K562 (cell line): ENCODE data around the gene RUVBL1. TPM values are rescaled to one million over a fixed set of nuclear protein-coding genes. Genes with fewer than 3 reads are reported as not detected.
A peak's percentile ranks its signal among the peaks of the same experiment; 100 is the strongest.

Source experiments
- ATAC-seq: fragments of 200-7000 bp; cut with Tn5 transposase; 3 replicates; pipeline ENCODE4 v1.9.1; 2020; ENCODE audit warnings: moderate library complexity
- BruUV-seq: library from RNA; stranded (reverse); fragments of 400-500 nt; replicated peaks from 2 replicates; lab custom pipeline; 2021; lab: Mats Ljungman, UMichigan
- CTCF ChIA-PET: fragments of 300-600 bp; formaldehyde crosslinking; extraction: SDS; loops from one replicate; lab custom pipeline; 2021; ENCODE audit warnings: low intra/inter-chr PET ratio; lab: Yijun Ruan, JAX
- POLR2A ChIA-PET: fragments of 300-600, 350-650 bp; sonication (Branson Sonifier 250); formaldehyde crosslinking; extraction: SDS; loops from one replicate; lab custom pipeline; 2021; ENCODE audit warnings: antibody characterized with exemption, inconsistent platforms; lab: Yijun Ruan, JAX
- DNase-seq, 4 experiments: peaks; one replicate each; pipeline versions ENCODE4 v3.0.0 to v3.0.0-alpha.2; 2011 to 2018; ENCODE audit warnings: low spot score in 3 of 4, mixed read lengths in 3 of 4; ENCODE audit errors: extremely low read depth in 1 of 4
- FAIRE-seq: peaks from 2 replicates; lab custom pipeline; 2011; peaks lifted over from hg19 to GRCh38; lab: Jason Lieb, UNC
- H2AFZ ChIP-seq: 2 replicates; pipeline ENCODE4 v1.6.0; 2011; ENCODE audit warnings: low read depth, low read length, control low read depth, inconsistent platforms
- H3K27ac ChIP-seq: fragments of 200-600 bp; 3 replicates; pipeline ENCODE4 v1.8.0; 2011; ENCODE audit warnings: low read depth, mild to moderate bottlenecking, control low read depth, inconsistent platforms, low read length, moderate library complexity, mixed read lengths; ENCODE audit errors: extremely low read depth
- H3K27me3 ChIP-seq, 2 experiments: fragments of 300-600 bp in 1 of 2; 2 replicates in 1 of 2; 3 replicates in 1 of 2; pipeline versions ENCODE4 v1.6.0 to v1.8.0; 2011; ENCODE audit warnings: inconsistent platforms in 2 of 2, low read length in 2 of 2, mild to moderate bottlenecking in 1 of 2, mixed read lengths in 1 of 2, moderate library complexity in 1 of 2; ENCODE audit not compliant: control insufficient read depth in 2 of 2, insufficient read depth in 2 of 2
- H3K36me3 ChIP-seq: fragments of 300-600 bp; 3 replicates; pipeline ENCODE4 v1.8.0; 2011; ENCODE audit warnings: mild to moderate bottlenecking, low read length, inconsistent platforms; ENCODE audit not compliant: control insufficient read depth, insufficient read depth
- H3K4me1 ChIP-seq, 2 experiments: fragments of 200-600 bp in 1 of 2; replicated peaks in 1 of 2; 2 replicates in 1 of 2; 3 replicates in 1 of 2; pipeline versions ENCODE4 v1.5.1 to v1.8.0; 2011; ENCODE audit warnings: inconsistent platforms in 2 of 2, low read length in 2 of 2, mild to moderate bottlenecking in 1 of 2, mixed read lengths in 1 of 2, moderate library complexity in 1 of 2; ENCODE audit not compliant: control insufficient read depth in 2 of 2, insufficient read depth in 2 of 2
- H3K4me2 ChIP-seq: 2 replicates; pipeline ENCODE4 v1.6.1; 2011; ENCODE audit warnings: low read length, control low read depth, inconsistent platforms, mixed read lengths; ENCODE audit not compliant: insufficient read depth
- H3K4me3 ChIP-seq: fragments of 200-600 bp; sonication (generic), shearing (Covaris generic); 2 replicates; pipeline ENCODE4 v1.5.1; 2016; ENCODE audit warnings: control low read depth, inconsistent platforms
- H3K79me2 ChIP-seq: fragments of 200-600 bp; 3 replicates; pipeline ENCODE4 v1.8.0; 2011; ENCODE audit warnings: low read length, inconsistent platforms; ENCODE audit not compliant: control insufficient read depth, insufficient read depth
- H3K9ac ChIP-seq, 2 experiments: 2 replicates each; pipeline versions ENCODE4 v1.6.0 to v1.6.1; 2011; ENCODE audit warnings: low read depth in 2 of 2, low read length in 2 of 2, control low read depth in 1 of 2, inconsistent platforms in 1 of 2, mild to moderate bottlenecking in 1 of 2, mixed read lengths in 1 of 2; ENCODE audit not compliant: insufficient read depth in 1 of 2
- H3K9me1 ChIP-seq: one replicate; pipeline ENCODE4 v1.6.0; 2011; ENCODE audit warnings: inconsistent platforms, mild to moderate bottlenecking, low read length, moderate library complexity; ENCODE audit not compliant: control insufficient read depth, insufficient read depth
- H3K9me3 ChIP-seq: replicated peaks from 2 replicates; pipeline ENCODE4 v1.5.1; 2011; ENCODE audit warnings: low read depth, low read length, inconsistent platforms; ENCODE audit not compliant: control insufficient read depth, insufficient read depth
- H4K20me1 ChIP-seq: replicated peaks from 2 replicates; pipeline ENCODE4 v1.6.1; 2011; ENCODE audit warnings: low read length, inconsistent platforms, mixed read lengths; ENCODE audit not compliant: control insufficient read depth, insufficient read depth
- FUS ChIP-seq: fragments of 200-400 bp; formaldehyde crosslinking; optimal IDR thresholded peaks from 2 replicates; pipeline ENCODE3; 2017; ENCODE audit warnings: low read depth, low read length
- GABPB1 ChIP-seq: sonication (generic); formaldehyde crosslinking; IDR thresholded peaks from 2 replicates; pipeline ENCODE4 v1.8.0; 2022; ENCODE audit warnings: mild to moderate bottlenecking, missing genetic modification reagents
- HDAC1 ChIP-seq, 2 experiments: fragments of 450-650 bp; IDR thresholded peaks; 2 replicates each; pipeline ENCODE4 v1.6.1; 2016 to 2017; ENCODE audit warnings: inconsistent platforms in 1 of 2, mild to moderate bottlenecking in 1 of 2, moderate library complexity in 1 of 2
- HDAC3 ChIP-seq: fragments of 450-650 bp; IDR thresholded peaks from 2 replicates; pipeline ENCODE4 v1.6.1; 2018; ENCODE audit warnings: borderline replicate concordance, mild to moderate bottlenecking, moderate library complexity; ENCODE audit not compliant: partially characterized antibody
- KAT7 ChIP-seq: sonication (generic); formaldehyde crosslinking; IDR thresholded peaks from 2 replicates; pipeline ENCODE4 v1.8.0; 2022; ENCODE audit warnings: missing genetic modification reagents, mild to moderate bottlenecking, borderline replicate concordance
- KDM2B ChIP-seq: fragments of 250-450 bp; sonication (Bioruptor Pico); IDR thresholded peaks from 2 replicates; pipeline ENCODE4 v1.8.0; 2021; ENCODE audit warnings: mild to moderate bottlenecking, moderate library complexity
- WGBS: fragments of 100-300 bp; shearing (Covaris generic); methylation state at CpG from one replicate; pipeline ENCODE4 v1.1.6; 2016; ENCODE audit warnings: low coverage, mixed read lengths; ENCODE audit not compliant: insufficient coverage; ENCODE audit errors: missing lambda C conversion rate; 5-methylcytosine and 5-hydroxymethylcytosine counted together
- in situ Hi-C: fragments of 300-500 bp; cut with MboI; formaldehyde crosslinking; loops from 4 replicates; pipeline ENCODE4 v1.15.0; 2018; ENCODE audit warnings: inconsistent platforms, mixed read lengths
- intact Hi-C: fragments of 100-400 bp; cut with micrococcal nuclease; formaldehyde crosslinking; loops from 2 replicates; pipeline ENCODE4 v1.14.2; 2022
- polyA plus RNA-seq, 8 experiments: library from polyadenylated mRNA; depleted of rRNA in 4 of 8; stranded (reverse) in 5 of 8; unstranded in 3 of 8; fragments of >200 nt; fragmentation: Nextera tagmentation in 2 of 8; fragmentation: Illumina TruSeq in 1 of 8; extraction: Ambion mirVana in 2 of 8; extraction: Trizol in 1 of 8; gene quantifications; 2 replicates each; pipeline versions ENCODE4 v1.2.1 to v1.2.3, GENCODE V29; 2011 to 2014; ENCODE audit warnings: inconsistent platforms in 1 of 8, missing spikeins in 1 of 8
- total RNA-seq, 7 experiments: library from RNA; depleted of rRNA in 6 of 7; stranded (reverse); fragments of >200 nt in 6 of 7; fragmentation: Illumina TruSeq in 2 of 7; extraction: Trizol in 2 of 7; gene quantifications; 2 replicates each; pipeline versions ENCODE4 v1.2.1 to v1.2.3, GENCODE V29; 2011 to 2021; ENCODE audit warnings: low replicate concordance in 1 of 7
- TF ChIP-seq, protein P1 (sequence below), 2 experiments: fragments of 450-650 bp in 1 of 2; IDR thresholded peaks; 2 replicates each; pipeline ENCODE4 v1.6.1; 2011 to 2017; ENCODE audit warnings: low read depth in 2 of 2, antibody characterized with exemption in 1 of 2, borderline replicate concordance in 1 of 2, low read length in 1 of 2, mild to moderate bottlenecking in 1 of 2, mixed read lengths in 1 of 2; ENCODE audit not compliant: control insufficient read depth in 1 of 2
- TF ChIP-seq, protein P2 (sequence below): fragments of 450-650 bp; IDR thresholded peaks from 2 replicates; pipeline ENCODE4 v1.6.1; 2017; ENCODE audit warnings: mild to moderate bottlenecking, moderate library complexity
- TF ChIP-seq, protein P3 (sequence below): fragments of 250-450 bp; sonication (Bioruptor Pico); IDR thresholded peaks from 2 replicates; pipeline ENCODE4 v1.9.0; 2021; ENCODE audit warnings: mild to moderate bottlenecking, inconsistent platforms
- TF ChIP-seq, protein P4 (sequence below): fragments of 200-400 bp; formaldehyde crosslinking; IDR thresholded peaks from 2 replicates; pipeline ENCODE4 v1.6.1; 2017; ENCODE audit warnings: mild to moderate bottlenecking, low read depth, low read length, moderate library complexity

Gene RUVBL1
- total and polyA plus RNA-seq, 9 of the 15 experiments (the other 6 are each of a cell fraction or from before 2014, with no cell fraction given): 20.7 to 147 (median 113) TPM

DNA sequence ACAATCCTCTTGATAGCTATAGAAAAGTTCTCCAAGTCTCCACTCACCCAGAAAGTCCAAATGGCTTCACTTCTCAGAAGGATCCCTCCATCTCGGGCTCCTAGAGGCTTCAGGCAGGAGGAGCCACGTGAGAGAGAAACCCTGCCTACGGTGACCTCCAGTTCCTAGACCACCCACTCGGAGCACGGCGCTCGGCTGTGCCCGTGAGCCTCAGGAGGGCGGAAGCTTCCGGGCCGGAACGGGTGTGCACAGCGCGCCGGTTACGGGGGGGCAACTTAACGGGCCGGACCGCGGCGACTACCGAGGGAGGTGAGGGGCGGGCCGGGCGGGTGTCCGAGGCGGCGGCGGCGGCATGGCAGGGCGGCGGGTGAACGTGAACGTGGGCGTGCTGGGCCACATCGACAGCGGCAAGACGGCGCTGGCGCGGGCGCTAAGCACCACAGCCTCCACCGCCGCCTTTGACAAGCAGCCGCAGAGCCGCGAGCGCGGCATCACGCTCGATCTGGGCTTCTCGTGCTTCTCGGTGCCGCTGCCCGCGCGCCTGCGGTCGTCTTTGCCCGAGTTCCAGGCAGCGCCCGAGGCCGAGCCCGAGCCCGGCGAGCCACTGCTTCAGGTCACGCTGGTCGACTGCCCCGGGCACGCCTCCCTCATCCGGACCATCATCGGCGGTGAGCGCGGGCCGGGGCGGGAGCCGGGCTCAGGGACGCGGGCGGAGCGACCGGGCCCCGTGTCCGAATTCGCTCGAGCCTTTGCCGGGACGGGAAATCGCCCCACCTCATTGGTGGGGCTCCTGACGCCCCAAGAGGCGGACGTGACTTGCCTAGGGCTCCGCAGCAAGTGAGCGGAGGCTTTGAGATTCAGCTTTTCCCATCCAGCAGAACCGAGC, 29.8 kb upstream of the RUVBL1 start, which contains the start of gene EEFSEC:
TSS of gene EEFSEC (plus strand) at position 326 of the 886 bp plus-strand sequence. CDS start at position 353, 27 bp downstream.
- in situ Hi-C loops (no loop called here), intact Hi-C loops (no loop called here)
- peaks cover 21% of the 10 kb centered on the region for H3K79me2 ChIP-seq
- ATAC-seq: peak; percentile 99
- peaks cover 2 to 6% of the 10 kb centered on the region in 2 experiments; a peak in 3 of 5 replicates for H3K4me1 ChIP-seq
- peak within 1 kb of the TSS; percentile 87 for H3K27ac ChIP-seq
- BruUV-seq: no TSS peak
- FAIRE-seq: no peak
- peak within 1 kb of the TSS; percentile 97 for H2AFZ ChIP-seq
- peak; percentile 74 to 82 (median 78) for DNase-seq
- no peaks in the 10 kb centered on the region for H3K9me1 ChIP-seq
- H3K9ac ChIP-seq: peak within 1 kb of the TSS; percentile 83 to 98
- peak within 1 kb of the TSS; percentile 82 for H3K4me2 ChIP-seq
- peaks cover 26% of the 10 kb centered on the region; the same call in 2 of the 3 replicates for H3K36me3 ChIP-seq
- H3K4me3 ChIP-seq: peak within 1 kb of the TSS; percentile 82
- H3K9me3 ChIP-seq: no peaks in the 10 kb centered on the region
- ChIA-PET CTCF (no interaction called here), POLR2A (interaction anchor here (0.5 to 1.2 kb wide), 7 partner anchors 8 to 750 kb away, joined by 3 to 5 read pairs (median 3); partner anchors contain the start of gene RUVBL1)
- WGBS: under 1% methylated on average over 29 of the region's 96 CpGs
- H4K20me1 ChIP-seq: no peaks in the 10 kb centered on the region
- H3K27me3 ChIP-seq: no peaks in the 10 kb centered on the region
- no peak for TF ChIP-seq KDM2B (CRISPR knock-in tag)
- TF ChIP-seq, protein P1, sequence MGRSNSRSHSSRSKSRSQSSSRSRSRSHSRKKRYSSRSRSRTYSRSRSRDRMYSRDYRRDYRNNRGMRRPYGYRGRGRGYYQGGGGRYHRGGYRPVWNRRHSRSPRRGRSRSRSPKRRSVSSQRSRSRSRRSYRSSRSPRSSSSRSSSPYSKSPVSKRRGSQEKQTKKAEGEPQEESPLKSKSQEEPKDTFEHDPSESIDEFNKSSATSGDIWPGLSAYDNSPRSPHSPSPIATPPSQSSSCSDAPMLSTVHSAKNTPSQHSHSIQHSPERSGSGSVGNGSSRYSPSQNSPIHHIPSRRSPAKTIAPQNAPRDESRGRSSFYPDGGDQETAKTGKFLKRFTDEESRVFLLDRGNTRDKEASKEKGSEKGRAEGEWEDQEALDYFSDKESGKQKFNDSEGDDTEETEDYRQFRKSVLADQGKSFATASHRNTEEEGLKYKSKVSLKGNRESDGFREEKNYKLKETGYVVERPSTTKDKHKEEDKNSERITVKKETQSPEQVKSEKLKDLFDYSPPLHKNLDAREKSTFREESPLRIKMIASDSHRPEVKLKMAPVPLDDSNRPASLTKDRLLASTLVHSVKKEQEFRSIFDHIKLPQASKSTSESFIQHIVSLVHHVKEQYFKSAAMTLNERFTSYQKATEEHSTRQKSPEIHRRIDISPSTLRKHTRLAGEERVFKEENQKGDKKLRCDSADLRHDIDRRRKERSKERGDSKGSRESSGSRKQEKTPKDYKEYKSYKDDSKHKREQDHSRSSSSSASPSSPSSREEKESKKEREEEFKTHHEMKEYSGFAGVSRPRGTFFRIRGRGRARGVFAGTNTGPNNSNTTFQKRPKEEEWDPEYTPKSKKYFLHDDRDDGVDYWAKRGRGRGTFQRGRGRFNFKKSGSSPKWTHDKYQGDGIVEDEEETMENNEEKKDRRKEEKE (IDR thresholded peaks at IDR 0.05; ENCODE audit: borderline replicate concordance in 1 of 2, control insufficient read depth in 1 of 2, low read depth in 2 of 2, low read length in 1 of 2): peak in 1 of 2 experiments; percentile 88; a peak in 2 of 4 replicates
- TF ChIP-seq, protein P2, sequence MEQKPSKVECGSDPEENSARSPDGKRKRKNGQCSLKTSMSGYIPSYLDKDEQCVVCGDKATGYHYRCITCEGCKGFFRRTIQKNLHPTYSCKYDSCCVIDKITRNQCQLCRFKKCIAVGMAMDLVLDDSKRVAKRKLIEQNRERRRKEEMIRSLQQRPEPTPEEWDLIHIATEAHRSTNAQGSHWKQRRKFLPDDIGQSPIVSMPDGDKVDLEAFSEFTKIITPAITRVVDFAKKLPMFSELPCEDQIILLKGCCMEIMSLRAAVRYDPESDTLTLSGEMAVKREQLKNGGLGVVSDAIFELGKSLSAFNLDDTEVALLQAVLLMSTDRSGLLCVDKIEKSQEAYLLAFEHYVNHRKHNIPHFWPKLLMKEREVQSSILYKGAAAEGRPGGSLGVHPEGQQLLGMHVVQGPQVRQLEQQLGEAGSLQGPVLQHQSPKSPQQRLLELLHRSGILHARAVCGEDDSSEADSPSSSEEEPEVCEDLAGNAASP: no peak
- TF ChIP-seq, protein P3, sequence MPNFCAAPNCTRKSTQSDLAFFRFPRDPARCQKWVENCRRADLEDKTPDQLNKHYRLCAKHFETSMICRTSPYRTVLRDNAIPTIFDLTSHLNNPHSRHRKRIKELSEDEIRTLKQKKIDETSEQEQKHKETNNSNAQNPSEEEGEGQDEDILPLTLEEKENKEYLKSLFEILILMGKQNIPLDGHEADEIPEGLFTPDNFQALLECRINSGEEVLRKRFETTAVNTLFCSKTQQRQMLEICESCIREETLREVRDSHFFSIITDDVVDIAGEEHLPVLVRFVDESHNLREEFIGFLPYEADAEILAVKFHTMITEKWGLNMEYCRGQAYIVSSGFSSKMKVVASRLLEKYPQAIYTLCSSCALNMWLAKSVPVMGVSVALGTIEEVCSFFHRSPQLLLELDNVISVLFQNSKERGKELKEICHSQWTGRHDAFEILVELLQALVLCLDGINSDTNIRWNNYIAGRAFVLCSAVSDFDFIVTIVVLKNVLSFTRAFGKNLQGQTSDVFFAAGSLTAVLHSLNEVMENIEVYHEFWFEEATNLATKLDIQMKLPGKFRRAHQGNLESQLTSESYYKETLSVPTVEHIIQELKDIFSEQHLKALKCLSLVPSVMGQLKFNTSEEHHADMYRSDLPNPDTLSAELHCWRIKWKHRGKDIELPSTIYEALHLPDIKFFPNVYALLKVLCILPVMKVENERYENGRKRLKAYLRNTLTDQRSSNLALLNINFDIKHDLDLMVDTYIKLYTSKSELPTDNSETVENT (CRISPR knock-in tag): peak; percentile 85; the same call in 1 of the 2 replicates
- peak in 1 of 2 experiments; percentile 75; a peak in 2 of 4 replicates for TF ChIP-seq HDAC1 (IDR thresholded peaks at IDR 0.05)
- TF ChIP-seq, protein P4, sequence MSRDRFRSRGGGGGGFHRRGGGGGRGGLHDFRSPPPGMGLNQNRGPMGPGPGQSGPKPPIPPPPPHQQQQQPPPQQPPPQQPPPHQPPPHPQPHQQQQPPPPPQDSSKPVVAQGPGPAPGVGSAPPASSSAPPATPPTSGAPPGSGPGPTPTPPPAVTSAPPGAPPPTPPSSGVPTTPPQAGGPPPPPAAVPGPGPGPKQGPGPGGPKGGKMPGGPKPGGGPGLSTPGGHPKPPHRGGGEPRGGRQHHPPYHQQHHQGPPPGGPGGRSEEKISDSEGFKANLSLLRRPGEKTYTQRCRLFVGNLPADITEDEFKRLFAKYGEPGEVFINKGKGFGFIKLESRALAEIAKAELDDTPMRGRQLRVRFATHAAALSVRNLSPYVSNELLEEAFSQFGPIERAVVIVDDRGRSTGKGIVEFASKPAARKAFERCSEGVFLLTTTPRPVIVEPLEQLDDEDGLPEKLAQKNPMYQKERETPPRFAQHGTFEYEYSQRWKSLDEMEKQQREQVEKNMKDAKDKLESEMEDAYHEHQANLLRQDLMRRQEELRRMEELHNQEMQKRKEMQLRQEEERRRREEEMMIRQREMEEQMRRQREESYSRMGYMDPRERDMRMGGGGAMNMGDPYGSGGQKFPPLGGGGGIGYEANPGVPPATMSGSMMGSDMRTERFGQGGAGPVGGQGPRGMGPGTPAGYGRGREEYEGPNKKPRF: no peak
- no peak for TF ChIP-seq HDAC3
- peak; percentile 55; the same call in 1 of the 2 replicates for TF ChIP-seq KAT7
- peak; percentile 99 for TF ChIP-seq GABPB1 (CRISPR knock-in tag)
- TF ChIP-seq FUS: peak; percentile 47
